Neural cell (in vitro differentiated cells): Measurements from ENCODE around the gene RAB5B. TPM values are rescaled to one million over a fixed set of nuclear protein-coding genes. Genes with fewer than 3 reads are reported as not detected.

ENCODE experiments used
- H2AFZ ChIP-seq: fragments of 200-600, 300-800 bp; sonication (generic), shearing (Covaris generic); 2 replicates; pipeline ENCODE4 v1.6.0; 2014; ENCODE audit warnings: low read depth, mild to moderate bottlenecking, antibody characterized with exemption, low read length, moderate library complexity
- H3F3A ChIP-seq: fragments of 200-600 bp; shearing (Covaris generic); 2 replicates; pipeline ENCODE4 v1.6.1; 2016; ENCODE audit warnings: mild to moderate bottlenecking, moderate library complexity, mixed read lengths, antibody characterized with exemption, low read length; ENCODE audit not compliant: insufficient read depth, poor library complexity, severe bottlenecking
- H3K27ac ChIP-seq: fragments of 200-600, 300-800 bp; sonication (generic), shearing (Covaris generic); 2 replicates; pipeline ENCODE4 v1.5.1; 2014; ENCODE audit warnings: mild to moderate bottlenecking, low read length, moderate library complexity
- H3K27me3 ChIP-seq: fragments of 300-800, 200-600 bp; sonication (generic), shearing (Covaris generic); 2 replicates; pipeline ENCODE4 v1.6.0; 2014; ENCODE audit warnings: mild to moderate bottlenecking, low read depth, low read length, moderate library complexity; ENCODE audit not compliant: insufficient read depth
- H3K36me3 ChIP-seq: fragments of 300-800, 200-600 bp; sonication (generic), shearing (Covaris generic); 2 replicates; pipeline ENCODE4 v1.5.1; 2014; ENCODE audit warnings: mild to moderate bottlenecking, antibody characterized with exemption, low read length, moderate library complexity; ENCODE audit not compliant: insufficient read depth
- H3K4me2 ChIP-seq: fragments of 300-800, 200-600 bp; sonication (generic), shearing (Covaris generic); 2 replicates; pipeline ENCODE4 v1.6.0; 2014; ENCODE audit warnings: mild to moderate bottlenecking, low read length
- H3K4me3 ChIP-seq: fragments of 300-800, 200-600 bp; sonication (generic), shearing (Covaris generic); 2 replicates; pipeline ENCODE4 v1.5.1; 2014; ENCODE audit warnings: mild to moderate bottlenecking, low read length, moderate library complexity
- H3K79me2 ChIP-seq: fragments of 200-600 bp; shearing (Covaris generic); replicated peaks from 2 replicates; pipeline ENCODE4 v1.6.0; 2014; ENCODE audit warnings: mild to moderate bottlenecking, low read length, moderate library complexity; ENCODE audit not compliant: insufficient read depth
- H3K9ac ChIP-seq: fragments of 300-800, 200-600 bp; sonication (generic), shearing (Covaris generic); 2 replicates; pipeline ENCODE4 v1.6.1; 2016; ENCODE audit warnings: mild to moderate bottlenecking, low read length, mixed read lengths
- H3K9me2 ChIP-seq: fragments of 200-600 bp; shearing (Covaris generic); 2 replicates; pipeline ENCODE4 v1.6.1; 2016; ENCODE audit warnings: mild to moderate bottlenecking, low read length, mixed read lengths; ENCODE audit not compliant: insufficient read depth
- H3K9me3 ChIP-seq: fragments of 200-600, 300-800 bp; sonication (generic), shearing (Covaris generic); 2 replicates; pipeline ENCODE4 v1.6.1; 2016; ENCODE audit warnings: mild to moderate bottlenecking, mixed run types, low read length, moderate library complexity, mixed read lengths
- H4K20me1 ChIP-seq: fragments of 200-600 bp; shearing (Covaris generic); 2 replicates; pipeline ENCODE4 v1.6.1; 2016; ENCODE audit warnings: mild to moderate bottlenecking, mixed run types; ENCODE audit not compliant: insufficient read depth
- EP300 ChIP-seq: fragments of 450-650 bp; conservative IDR thresholded peaks from 2 replicates; pipeline ENCODE4 v1.6.1; 2014; ENCODE audit warnings: antibody characterized with exemption, mild to moderate bottlenecking, moderate library complexity; ENCODE audit not compliant: poor library complexity, severe bottlenecking
- EZH2 ChIP-seq: fragments of 200-600, 300-800 bp; shearing (Covaris generic), sonication (generic); IDR thresholded peaks from 2 replicates; pipeline ENCODE4 v1.6.1; 2014; ENCODE audit warnings: antibody characterized with exemption, low read length, borderline replicate concordance, mild to moderate bottlenecking; ENCODE audit not compliant: insufficient read depth, poor library complexity, severe bottlenecking
- MXI1 ChIP-seq: fragments of 450-650 bp; conservative IDR thresholded peaks from 2 replicates; pipeline ENCODE4 v1.6.1; 2014; ENCODE audit warnings: antibody characterized with exemption, mild to moderate bottlenecking; ENCODE audit not compliant: poor library complexity, severe bottlenecking
- POLR2AphosphoS5 ChIP-seq: IDR thresholded peaks from 2 replicates; pipeline ENCODE4 v1.6.1; 2012
- RAD21 ChIP-seq: fragments of 450-650 bp; conservative IDR thresholded peaks from 2 replicates; pipeline ENCODE4 v1.6.1; 2014; ENCODE audit warnings: antibody characterized with exemption, mild to moderate bottlenecking, moderate library complexity
- SMC3 ChIP-seq: fragments of 450-650 bp; conservative IDR thresholded peaks from 2 replicates; pipeline ENCODE4 v1.6.1; 2014; ENCODE audit warnings: antibody characterized with exemption, mild to moderate bottlenecking, moderate library complexity; ENCODE audit not compliant: poor library complexity
- TAF1 ChIP-seq: IDR thresholded peaks from 2 replicates; pipeline ENCODE4 v1.6.1; 2012; ENCODE audit warnings: low read depth
- polyA plus RNA-seq: library from polyadenylated mRNA; depleted of rRNA; stranded (reverse); fragments of >200 nt; gene quantifications from 2 replicates; pipeline ENCODE4 v1.2.3, GENCODE V29; 2014
- TF ChIP-seq, protein P1 (sequence below): IDR thresholded peaks from 2 replicates; pipeline ENCODE4 v1.6.1; 2012; ENCODE audit warnings: borderline replicate concordance
- TF ChIP-seq, protein P2 (sequence below): fragments of 450-650 bp; IDR thresholded peaks from 2 replicates; pipeline ENCODE4 v1.5.1; 2014; ENCODE audit warnings: antibody characterized with exemption, mild to moderate bottlenecking, moderate library complexity; ENCODE audit not compliant: poor library complexity, severe bottlenecking

The RAB5B gene
- polyA plus RNA-seq, 1 donor from 2014 or later, result 39.6 TPM

DNA sequence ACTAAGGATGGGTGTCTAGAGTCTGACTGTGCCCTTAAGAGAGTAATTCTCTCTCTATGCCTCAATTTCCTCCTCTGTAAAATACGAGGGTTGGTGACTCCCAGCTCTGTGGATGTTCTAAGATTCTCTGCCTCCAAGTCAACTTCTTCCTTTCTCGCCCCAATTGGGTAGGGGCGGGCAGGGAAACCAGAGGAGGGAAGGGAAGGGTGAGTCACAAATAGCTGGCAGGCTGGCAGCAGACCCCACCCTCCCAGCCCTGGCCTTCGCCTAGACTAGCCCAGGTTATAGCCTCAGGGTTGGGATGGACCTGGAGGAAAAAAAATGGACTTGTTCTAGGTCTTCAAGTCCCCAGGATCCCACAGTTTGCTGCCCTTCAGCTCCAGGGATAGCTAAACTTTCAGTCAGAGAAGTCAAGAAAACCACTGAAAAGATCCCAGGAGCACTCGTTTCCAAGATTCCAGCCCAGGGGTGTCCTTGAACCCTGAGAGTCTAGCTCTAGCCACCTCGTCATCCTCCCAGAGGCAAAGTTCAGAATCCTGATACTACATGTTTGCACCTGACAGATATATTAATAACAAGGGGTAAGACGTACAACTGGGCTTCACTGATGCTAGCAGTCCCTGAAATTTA, 40.6 kb upstream of the RAB5B start:
- no peak overlapping the region for H3K27ac ChIP-seq
- no peak overlapping the region for H3K4me3 ChIP-seq
- no peaks in the 10 kb centered on the region for H3F3A ChIP-seq
- H3K36me3 ChIP-seq, result no peaks in the 10 kb centered on the region
- no peaks in the 10 kb centered on the region for H3K9me2 ChIP-seq
- H4K20me1 ChIP-seq, result no peaks in the 10 kb centered on the region
- no peak overlapping the region for H3K4me2 ChIP-seq
- H3K79me2 ChIP-seq, result peaks cover 6% of the 10 kb centered on the region
- peaks cover 40% of the 10 kb centered on the region for H3K27me3 ChIP-seq
- H3K9me3 ChIP-seq, result no peaks in the 10 kb centered on the region
- no peak overlapping the region for H3K9ac ChIP-seq
- H2AFZ ChIP-seq, result no peak overlapping the region
- TF ChIP-seq, protein P1, sequence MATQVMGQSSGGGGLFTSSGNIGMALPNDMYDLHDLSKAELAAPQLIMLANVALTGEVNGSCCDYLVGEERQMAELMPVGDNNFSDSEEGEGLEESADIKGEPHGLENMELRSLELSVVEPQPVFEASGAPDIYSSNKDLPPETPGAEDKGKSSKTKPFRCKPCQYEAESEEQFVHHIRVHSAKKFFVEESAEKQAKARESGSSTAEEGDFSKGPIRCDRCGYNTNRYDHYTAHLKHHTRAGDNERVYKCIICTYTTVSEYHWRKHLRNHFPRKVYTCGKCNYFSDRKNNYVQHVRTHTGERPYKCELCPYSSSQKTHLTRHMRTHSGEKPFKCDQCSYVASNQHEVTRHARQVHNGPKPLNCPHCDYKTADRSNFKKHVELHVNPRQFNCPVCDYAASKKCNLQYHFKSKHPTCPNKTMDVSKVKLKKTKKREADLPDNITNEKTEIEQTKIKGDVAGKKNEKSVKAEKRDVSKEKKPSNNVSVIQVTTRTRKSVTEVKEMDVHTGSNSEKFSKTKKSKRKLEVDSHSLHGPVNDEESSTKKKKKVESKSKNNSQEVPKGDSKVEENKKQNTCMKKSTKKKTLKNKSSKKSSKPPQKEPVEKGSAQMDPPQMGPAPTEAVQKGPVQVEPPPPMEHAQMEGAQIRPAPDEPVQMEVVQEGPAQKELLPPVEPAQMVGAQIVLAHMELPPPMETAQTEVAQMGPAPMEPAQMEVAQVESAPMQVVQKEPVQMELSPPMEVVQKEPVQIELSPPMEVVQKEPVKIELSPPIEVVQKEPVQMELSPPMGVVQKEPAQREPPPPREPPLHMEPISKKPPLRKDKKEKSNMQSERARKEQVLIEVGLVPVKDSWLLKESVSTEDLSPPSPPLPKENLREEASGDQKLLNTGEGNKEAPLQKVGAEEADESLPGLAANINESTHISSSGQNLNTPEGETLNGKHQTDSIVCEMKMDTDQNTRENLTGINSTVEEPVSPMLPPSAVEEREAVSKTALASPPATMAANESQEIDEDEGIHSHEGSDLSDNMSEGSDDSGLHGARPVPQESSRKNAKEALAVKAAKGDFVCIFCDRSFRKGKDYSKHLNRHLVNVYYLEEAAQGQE, result no peak
- TF ChIP-seq MXI1 (no peak), SMC3 (no peak), POLR2AphosphoS5 (no peak), EP300 (no peak), TAF1 (no peak), EZH2 (no peak), RAD21 (no peak)
- TF ChIP-seq, protein P2, sequence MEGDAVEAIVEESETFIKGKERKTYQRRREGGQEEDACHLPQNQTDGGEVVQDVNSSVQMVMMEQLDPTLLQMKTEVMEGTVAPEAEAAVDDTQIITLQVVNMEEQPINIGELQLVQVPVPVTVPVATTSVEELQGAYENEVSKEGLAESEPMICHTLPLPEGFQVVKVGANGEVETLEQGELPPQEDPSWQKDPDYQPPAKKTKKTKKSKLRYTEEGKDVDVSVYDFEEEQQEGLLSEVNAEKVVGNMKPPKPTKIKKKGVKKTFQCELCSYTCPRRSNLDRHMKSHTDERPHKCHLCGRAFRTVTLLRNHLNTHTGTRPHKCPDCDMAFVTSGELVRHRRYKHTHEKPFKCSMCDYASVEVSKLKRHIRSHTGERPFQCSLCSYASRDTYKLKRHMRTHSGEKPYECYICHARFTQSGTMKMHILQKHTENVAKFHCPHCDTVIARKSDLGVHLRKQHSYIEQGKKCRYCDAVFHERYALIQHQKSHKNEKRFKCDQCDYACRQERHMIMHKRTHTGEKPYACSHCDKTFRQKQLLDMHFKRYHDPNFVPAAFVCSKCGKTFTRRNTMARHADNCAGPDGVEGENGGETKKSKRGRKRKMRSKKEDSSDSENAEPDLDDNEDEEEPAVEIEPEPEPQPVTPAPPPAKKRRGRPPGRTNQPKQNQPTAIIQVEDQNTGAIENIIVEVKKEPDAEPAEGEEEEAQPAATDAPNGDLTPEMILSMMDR, result no peak

DNA sequence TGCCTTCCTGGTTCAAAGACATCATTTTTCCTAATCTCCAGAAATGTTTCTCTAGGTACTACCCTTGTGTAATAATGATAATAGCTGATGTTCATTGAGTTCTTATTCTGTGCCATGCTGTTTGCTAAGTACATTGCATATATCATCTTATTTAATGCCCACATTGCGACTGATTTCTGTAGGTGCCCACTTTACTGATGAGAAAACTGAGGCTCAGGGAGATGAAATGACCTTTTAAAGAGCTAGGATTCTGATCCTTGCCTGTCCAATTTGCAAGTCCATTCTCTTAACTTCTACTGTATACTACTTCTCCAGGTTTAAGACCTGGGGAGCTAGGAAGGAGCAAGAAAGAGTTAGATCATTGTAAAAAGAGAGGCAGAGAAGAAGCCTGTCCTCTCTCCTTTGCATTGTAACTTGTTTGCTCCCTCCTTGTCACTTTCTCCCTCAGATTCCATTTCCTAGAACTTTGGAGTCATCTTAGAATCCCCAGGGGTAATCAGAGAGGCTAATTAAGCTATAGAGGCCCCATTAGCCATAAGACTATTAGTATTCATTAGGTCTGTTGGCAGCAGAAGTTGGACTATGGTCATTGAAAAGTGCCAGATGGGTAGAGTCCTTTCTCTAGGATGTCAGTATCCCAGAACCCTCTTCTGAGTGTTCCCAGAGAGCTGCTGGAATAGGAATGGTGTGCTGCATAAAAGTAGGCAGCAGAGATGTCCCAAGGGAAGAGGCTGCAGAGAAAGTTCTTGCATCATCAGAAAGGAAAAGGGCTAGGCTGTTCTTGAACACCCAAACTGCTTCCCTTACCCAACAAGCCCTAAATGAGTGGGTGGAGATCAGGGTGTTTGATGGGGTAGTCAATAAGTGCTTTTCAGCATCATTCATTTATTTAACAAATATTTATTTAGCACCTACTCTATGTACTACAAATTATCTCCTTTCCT, 39.8 kb upstream of the RAB5B start:
- no peak overlapping the region for H3K4me2 ChIP-seq

More for the DNA sequence above, 39.8 kb upstream of the RAB5B start:
- Histone ChIP-seq H3K36me3 (no peaks in the 10 kb centered on the region), H3K79me2 (peaks cover 6% of the 10 kb centered on the region), H3K27ac (no peak overlapping the region), H3K4me3 (no peak overlapping the region), H3F3A (no peaks in the 10 kb centered on the region), H4K20me1 (no peaks in the 10 kb centered on the region), H3K27me3 (peaks cover 40% of the 10 kb centered on the region), H3K9ac (no peak overlapping the region), H3K9me3 (no peaks in the 10 kb centered on the region), H3K9me2 (no peaks in the 10 kb centered on the region), H2AFZ (no peak overlapping the region)
- TF ChIP-seq EP300, result no peak
- no peak for TF ChIP-seq SMC3
- no peak for TF ChIP-seq EZH2
- TF ChIP-seq, protein P1, result no peak
- no peak for TF ChIP-seq TAF1
- TF ChIP-seq RAD21, result no peak
- no peak for TF ChIP-seq POLR2AphosphoS5
- no peak for TF ChIP-seq MXI1
- TF ChIP-seq, protein P2, result no peak
